ENCODE results near the gene ABCD1. TPM values are rescaled to one million over a fixed set of nuclear protein-coding genes. Genes with fewer than 3 reads are reported as not detected.
"Not testable (repeated sequence)": the region's sequence is repeated elsewhere in the genome, so short reads cannot be mapped to it uniquely, and the experiment has no call there.

Gene ABCD1
- total RNA-seq, 2 donors from 2014 or later: 5.6 to 6.7 TPM

GRCh38 chrX:153703036-153703370 lies 21.7 kb upstream of the ABCD1 start:
- no peaks in the 10 kb centered on the region for H3K9me3 Mint-ChIP-seq
- H3K27ac Mint-ChIP-seq: no peak overlapping the region
- no peaks in the 10 kb centered on the region for H3K36me3 Mint-ChIP-seq
- ATAC-seq: no peak
- DNase-seq (ENCODE audit: low spot score in 2 of 2): no peak

- Mint-ChIP-seq H3K9me3 (no peaks in the 10 kb centered on the region), H3K27ac (no peak overlapping the region), H3K36me3 (no peaks in the 10 kb centered on the region)
- DNase-seq (ENCODE audit: low spot score in 2 of 2): no peak
- ATAC-seq: no peak
Measured at GRCh38 chrX:153704021-153704526, 20.6 kb upstream of the ABCD1 start.

- H3K9me3 Mint-ChIP-seq; H3K36me3 Mint-ChIP-seq; ATAC-seq; H3K27ac Mint-ChIP-seq; DNase-seq (ENCODE audit: low spot score in 2 of 2): not testable (repeated sequence)
Measured at GRCh38 chrX:153704631-153705402, 19.8 kb upstream of the ABCD1 start.

GRCh38 chrX:153705403-153706060 lies 19.1 kb upstream of the ABCD1 start:
- not testable (repeated sequence) for ATAC-seq; H3K9me3 Mint-ChIP-seq; DNase-seq (ENCODE audit: low spot score in 2 of 2); H3K36me3 Mint-ChIP-seq
- H3K27ac Mint-ChIP-seq: peak overlapping the region; percentile 55 to 77

- ATAC-seq (no peak), DNase-seq (ENCODE audit: low spot score in 2 of 2) (no peak)
- H3K27ac Mint-ChIP-seq: peak overlapping the region; percentile 77 to 90
- H3K9me3 Mint-ChIP-seq: no peaks in the 10 kb centered on the region
- H3K36me3 Mint-ChIP-seq: no peaks in the 10 kb centered on the region
Measured at GRCh38 chrX:153706799-153707198, 17.9 kb upstream of the ABCD1 start.

GRCh38 chrX:153707406-153707805 lies 17.2 kb upstream of the ABCD1 start:
- DNase-seq (ENCODE audit: low spot score in 2 of 2) (no peak), ATAC-seq (no peak)
- peak overlapping the region in 1 of 2 donors; percentile 68 for H3K27ac Mint-ChIP-seq
- H3K36me3 Mint-ChIP-seq: no peaks in the 10 kb centered on the region
- H3K9me3 Mint-ChIP-seq: no peaks in the 10 kb centered on the region

GRCh38 chrX:153708415-153708814 lies 16.2 kb upstream of the ABCD1 start:
- H3K27ac Mint-ChIP-seq: peak overlapping the region in 1 of 2 donors; percentile 68
- DNase-seq (ENCODE audit: low spot score in 2 of 2) (peak in 1 of 2 donors; percentile 45), ATAC-seq (peak; percentile 80 to 89)
- no peaks in the 10 kb centered on the region for H3K36me3 Mint-ChIP-seq
- H3K9me3 Mint-ChIP-seq: no peaks in the 10 kb centered on the region

GRCh38 chrX:153709726-153710674 lies 14.7 kb upstream of the ABCD1 start:
- no peak for ATAC-seq
- Mint-ChIP-seq H3K36me3 (no peaks in the 10 kb centered on the region), H3K27ac (no peak overlapping the region), H3K9me3 (no peaks in the 10 kb centered on the region)
- no peak for DNase-seq (ENCODE audit: low spot score in 2 of 2)

GRCh38 chrX:153714256-153714655 lies 10.4 kb upstream of the ABCD1 start:
- ATAC-seq (no peak), DNase-seq (ENCODE audit: low spot score in 2 of 2) (no peak)
- Mint-ChIP-seq H3K36me3 (no peaks in the 10 kb centered on the region), H3K9me3 (no peaks in the 10 kb centered on the region), H3K27ac (no peak overlapping the region)

- Mint-ChIP-seq H3K9me3 (no peaks in the 10 kb centered on the region), H3K36me3 (peaks cover 0 to 6% of the 10 kb centered on the region in 2 donors), H3K27ac (no peak overlapping the region)
- DNase-seq (ENCODE audit: low spot score in 2 of 2) (no peak), ATAC-seq (no peak)
Measured at GRCh38 chrX:153717445-153717844, 7.2 kb upstream of the ABCD1 start.

- no peak overlapping the region for H3K27ac Mint-ChIP-seq
- H3K9me3 Mint-ChIP-seq: no peaks in the 10 kb centered on the region
- DNase-seq (ENCODE audit: low spot score in 2 of 2): no peak
- H3K36me3 Mint-ChIP-seq: peaks cover 4 to 11% of the 10 kb centered on the region in 2 donors
- ATAC-seq: no peak
Measured at GRCh38 chrX:153719238-153719637, 5.4 kb upstream of the ABCD1 start.

- no peaks in the 10 kb centered on the region for H3K9me3 Mint-ChIP-seq
Measured at GRCh38 chrX:153719701-153720100, 5.0 kb upstream of the ABCD1 start.

GRCh38 chrX:153722704-153723350 lies 1.8 kb upstream of the ABCD1 start:
- no peak for DNase-seq (ENCODE audit: low spot score in 2 of 2)
- H3K36me3 Mint-ChIP-seq: peaks cover 4 to 11% of the 10 kb centered on the region in 2 donors
- no peak for ATAC-seq
- H3K27ac Mint-ChIP-seq: peak overlapping the region; percentile 74 to 83
- no peaks in the 10 kb centered on the region for H3K9me3 Mint-ChIP-seq

More at GRCh38 chrX:153719701-153720100, 5.0 kb upstream of the ABCD1 start:
- ATAC-seq (no peak), DNase-seq (ENCODE audit: low spot score in 2 of 2) (no peak)
- Mint-ChIP-seq H3K27ac (peak overlapping the region in 1 of 2 donors; percentile 29), H3K36me3 (peaks cover 4 to 11% of the 10 kb centered on the region in 2 donors)

GRCh38 chrX:153723351-153724251 lies 1.1 kb upstream of the ABCD1 start:
- ATAC-seq (peak; percentile 30 to 65), DNase-seq (ENCODE audit: low spot score in 2 of 2) (peak in 1 of 2 donors; percentile 45)
- Mint-ChIP-seq H3K27ac (peak overlapping the region; percentile 82 to 83), H3K36me3 (peaks cover 4 to 11% of the 10 kb centered on the region in 2 donors), H3K9me3 (no peaks in the 10 kb centered on the region)

- Mint-ChIP-seq H3K36me3 (peaks cover 4 to 11% of the 10 kb centered on the region in 2 donors), H3K27ac (no peak overlapping the region), H3K9me3 (no peaks in the 10 kb centered on the region)
- ATAC-seq: peak; percentile 2 to 4
- DNase-seq (ENCODE audit: low spot score in 2 of 2): peak in 1 of 2 donors; percentile 10
Measured at GRCh38 chrX:153725039-153725831, 579 bp downstream of the ABCD1 start.
